ENCODE data around the gene TP73. TPM values are rescaled to one million over a fixed set of nuclear protein-coding genes. Genes with fewer than 3 reads are reported as not detected.

The TP73 gene
- total and polyA plus RNA-seq, 2 donors from 2014 or later, result 0.54 TPM; not detected in 1

- Histone ChIP-seq H3K27ac (ENCODE audit: low read depth in 2 of 2, low read length in 2 of 2) (no peak overlapping the region), H3K4me3 (ENCODE audit: low read length in 3 of 3) (no peak overlapping the region), H3K36me3 (ENCODE audit: control insufficient read depth in 2 of 3, insufficient read depth in 3 of 3, low read length in 3 of 3) (peaks cover 3 to 48% (median 16%) of the 10 kb centered on the region in 3 donors), H3K9me3 (ENCODE audit: control insufficient read depth in 2 of 3, insufficient read depth in 1 of 3, low read length in 3 of 3) (no peaks in the 10 kb centered on the region), H3K27me3 (ENCODE audit: control insufficient read depth, insufficient read depth, low read length) (no peaks in the 10 kb centered on the region), H3K4me1 (ENCODE audit: control insufficient read depth in 2 of 3, insufficient read depth in 2 of 3, low read depth in 1 of 3, low read length in 3 of 3) (no peaks in the 10 kb centered on the region), H3K9ac (ENCODE audit: low read length in 3 of 3) (no peak overlapping the region)
- DNase-seq, result peak in 1 of 5 donors; percentile 52
- intact Hi-C loops (cut with DNase I), result no loop called here
- no peak for FAIRE-seq
- TF ChIP-seq CTCF (IDR thresholded peaks at IDR 0.05; ENCODE audit: borderline replicate concordance, extremely low read depth, insufficient read depth), result no peak
These were observed 20.0 kb upstream of the TP73 start for GRCh38 chr1:3632298-3632697.

- peaks cover 2 to 45% (median 18%) of the 10 kb centered on the region in 3 donors for H3K36me3 ChIP-seq (ENCODE audit: control insufficient read depth in 2 of 3, insufficient read depth in 3 of 3, low read length in 3 of 3)
- no peaks in the 10 kb centered on the region for H3K27me3 ChIP-seq (ENCODE audit: control insufficient read depth, insufficient read depth, low read length)
- peak in 1 of 5 donors; percentile 59 for DNase-seq
These were observed 19.5 kb upstream of the TP73 start for GRCh38 chr1:3632716-3633343.

GRCh38 chr1:3633344-3634058, 18.8 kb upstream of the TP73 start:
- intact Hi-C loops (cut with DNase I), result no loop called here

More at GRCh38 chr1:3632716-3633343, 19.5 kb upstream of the TP73 start:
- H3K27ac ChIP-seq (ENCODE audit: low read depth in 2 of 2, low read length in 2 of 2), result no peak overlapping the region
- no peaks in the 10 kb centered on the region for H3K4me1 ChIP-seq (ENCODE audit: control insufficient read depth in 2 of 3, insufficient read depth in 2 of 3, low read depth in 1 of 3, low read length in 3 of 3)
- no peak overlapping the region for H3K9ac ChIP-seq (ENCODE audit: low read length in 3 of 3)
- FAIRE-seq, result no peak
- intact Hi-C loops (cut with DNase I), result no loop called here
- no peak overlapping the region for H3K4me3 ChIP-seq (ENCODE audit: low read length in 3 of 3)
- no peaks in the 10 kb centered on the region for H3K9me3 ChIP-seq (ENCODE audit: control insufficient read depth in 2 of 3, insufficient read depth in 1 of 3, low read length in 3 of 3)
- no peak for TF ChIP-seq CTCF (IDR thresholded peaks at IDR 0.05; ENCODE audit: borderline replicate concordance, extremely low read depth, insufficient read depth)

More at GRCh38 chr1:3633344-3634058, 18.8 kb upstream of the TP73 start:
- FAIRE-seq (no peak), DNase-seq (peak in 1 of 5 donors; percentile 73)
- Histone ChIP-seq H3K27ac (ENCODE audit: low read depth in 2 of 2, low read length in 2 of 2) (no peak overlapping the region), H3K9ac (ENCODE audit: low read length in 3 of 3) (no peak overlapping the region), H3K36me3 (ENCODE audit: control insufficient read depth in 2 of 3, insufficient read depth in 3 of 3, low read length in 3 of 3) (peaks cover 2 to 45% (median 24%) of the 10 kb centered on the region in 3 donors), H3K4me1 (ENCODE audit: control insufficient read depth in 2 of 3, insufficient read depth in 2 of 3, low read depth in 1 of 3, low read length in 3 of 3) (no peaks in the 10 kb centered on the region), H3K9me3 (ENCODE audit: control insufficient read depth in 2 of 3, insufficient read depth in 1 of 3, low read length in 3 of 3) (no peaks in the 10 kb centered on the region), H3K4me3 (ENCODE audit: low read length in 3 of 3) (no peak overlapping the region), H3K27me3 (ENCODE audit: control insufficient read depth, insufficient read depth, low read length) (no peaks in the 10 kb centered on the region)
- TF ChIP-seq CTCF (IDR thresholded peaks at IDR 0.05; ENCODE audit: borderline replicate concordance, extremely low read depth, insufficient read depth), result no peak

Measured in kidney (tissue), 14 donors.